Pancreas (tissue), 10 donors: ENCODE results near the gene CDX1. TPM values are rescaled to one million over a fixed set of nuclear protein-coding genes. Genes with fewer than 3 reads are reported as not detected.

Experiments used
- ATAC-seq, 4 donors: fragments of 200-7000 bp; cut with Tn5 transposase; one replicate each; pipeline versions ENCODE4 v1.8.0 to v1.9.1; 2020; ENCODE audit warnings: mild to moderate bottlenecking in 4 of 4, moderate library complexity in 4 of 4
- DNase-seq, 6 donors: peaks; one replicate each; pipeline ENCODE4 v3.0.0-alpha.2; 2020
- FAIRE-seq: peaks from 2 replicates; lab custom pipeline; 2012; peaks lifted over from hg19 to GRCh38; lab: Jason Lieb, UNC
- H3K27ac ChIP-seq, 4 donors: fragments of 200-600 bp; sonication (generic); 1 replicate in 3 of 4; 2 replicates in 1 of 4; pipeline versions ENCODE4 v1.5.0 to v1.8.0; 2020
- H3K27me3 ChIP-seq, 4 donors: fragments of 200-600 bp; one replicate each; pipeline ENCODE4 v1.8.0; 2021
- H3K36me3 ChIP-seq, 3 donors: fragments of 200-600 bp; sonication (generic) in 1 of 3; one replicate each; pipeline versions ENCODE4 v1.5.0 to v1.8.0; 2020 to 2021
- H3K4me1 ChIP-seq, 3 donors: fragments of 200-600 bp; one replicate each; pipeline ENCODE4 v1.8.0; 2021
- H3K4me3 ChIP-seq, 4 donors: fragments of 200-600 bp; sonication (generic) in 2 of 4; one replicate each; pipeline versions ENCODE4 v1.5.0 to v1.8.0; 2020 to 2021
- H3K9me3 ChIP-seq, 4 donors: fragments of 200-600 bp; one replicate each; pipeline ENCODE4 v1.8.0; 2021
- CTCF ChIP-seq, 4 donors: fragments of 200-600 bp; sonication (generic) in 3 of 4; IDR thresholded peaks; one replicate each; pipeline versions ENCODE4 v1.5.0 to v1.8.0; 2021; ENCODE audit warnings: antibody characterized with exemption in 4 of 4
- WGBS, 2 donors: extraction: QIAGEN DNeasy Blood & Tissue Kit; methylation state at CpG; one replicate each; pipeline ENCODE4 v1.1.7; 2013; 5-methylcytosine and 5-hydroxymethylcytosine counted together
- intact Hi-C, 3 donors: fragments of 100-400 bp; cut with DNase I; formaldehyde crosslinking; loops; one replicate each; pipeline versions ENCODE4 v1.11.1 to v1.14.2; 2022
- polyA plus RNA-seq, 2 donors: library from polyadenylated mRNA; stranded (reverse); fragments of 200-250 nt; gene quantifications; one replicate each; pipeline ENCODE4 v1.2.3, GENCODE V29; 2013
- total RNA-seq, 6 donors: library from RNA; stranded (reverse); fragmentation: NEBNext Ultra II Directional in 4 of 6; extraction: Animal tissue kit (Norgen Biotek cat#: 25700) in 4 of 6; gene quantifications; one replicate each; pipeline versions ENCODE4 v1.2.1 to v1.2.4, GENCODE V29; 2021 to 2023
- donor health status: healthy with polysubstance abuse.
- donor health status: DM: no; HTN: no; CAD: no; lungs with moderate emphysema.
- donor health status: DM: no; HTN: no; CAD: no.
- donor health status: control.
- donor health status: control.
- donor health status: Bipolar disorder and iron deficiency.
- donor health status: DM: yes; HTN: yes; CAD: no.
- donor health status: DM: no; HTN: no; CAD: no.
- donor health status: DM: no; HTN: no; CAD: no.
- donor health status: DM: yes; HTN: yes; CAD: no.

CDX1 gene
- total and polyA plus RNA-seq, 8 donors: 0.13 to 0.19 (median 0.16) TPM; not detected in 5

GRCh38 chr5:150125334-150125733 is 41.2 kb upstream of the CDX1 start:
- Histone ChIP-seq H3K9me3 (no peaks in the 10 kb centered on the region), H3K36me3 (no peaks in the 10 kb centered on the region), H3K4me1 (no peaks in the 10 kb centered on the region), H3K27ac (no peak overlapping the region), H3K4me3 (no peak overlapping the region), H3K27me3 (no peaks in the 10 kb centered on the region)
- FAIRE-seq (no peak), ATAC-seq (no peak), DNase-seq (no peak)
- intact Hi-C loops: loop anchor here in 1 of 3 donors (10.0 kb wide), 1 partner anchor 219 kb away; no protein-coding TSS in a partner anchor
- 84 to 92% methylated on average over 10 of the region's 10 CpGs for WGBS, 2 donors
- no peak for TF ChIP-seq CTCF (IDR thresholded peaks at IDR 0.05)

GRCh38 chr5:150126199-150126920 is 40.2 kb upstream of the CDX1 start:
- no peaks in the 10 kb centered on the region for H3K36me3 ChIP-seq
- FAIRE-seq: no peak
- H3K4me3 ChIP-seq: no peak overlapping the region
- H3K27ac ChIP-seq: no peak overlapping the region
- no peak for TF ChIP-seq CTCF (IDR thresholded peaks at IDR 0.05)
- intact Hi-C loops: loop anchor here in 1 of 3 donors (10.0 kb wide), 1 partner anchor 218 kb away; no protein-coding TSS in a partner anchor
- DNase-seq: no peak
- WGBS, 2 donors: 78 to 86% methylated on average over 10 of the region's 10 CpGs
- no peak for ATAC-seq
- no peaks in the 10 kb centered on the region for H3K4me1 ChIP-seq
- no peaks in the 10 kb centered on the region for H3K27me3 ChIP-seq
- no peaks in the 10 kb centered on the region for H3K9me3 ChIP-seq

GRCh38 chr5:150126921-150127265 is 39.7 kb upstream of the CDX1 start:
- Histone ChIP-seq H3K27me3 (no peaks in the 10 kb centered on the region), H3K4me3 (no peak overlapping the region), H3K4me1 (no peaks in the 10 kb centered on the region), H3K9me3 (no peaks in the 10 kb centered on the region), H3K36me3 (no peaks in the 10 kb centered on the region), H3K27ac (no peak overlapping the region)
- no peak for TF ChIP-seq CTCF (IDR thresholded peaks at IDR 0.05)
- DNase-seq: no peak
- no peak for ATAC-seq
- FAIRE-seq: no peak
- intact Hi-C loops: loop anchor here in 1 of 3 donors (10.0 kb wide), 1 partner anchor 218 kb away; no protein-coding TSS in a partner anchor
- WGBS, 2 donors: 71 to 76% methylated on average over 5 to 6 of the region's 6 CpGs

GRCh38 chr5:150129454-150129812 is 37.1 kb upstream of the CDX1 start:
- Histone ChIP-seq H3K4me3 (peak overlapping the region in 2 of 4 donors; percentile 4 to 11), H3K9me3 (no peaks in the 10 kb centered on the region), H3K4me1 (no peaks in the 10 kb centered on the region), H3K27me3 (no peaks in the 10 kb centered on the region), H3K27ac (no peak overlapping the region), H3K36me3 (no peaks in the 10 kb centered on the region)
- no peak for TF ChIP-seq CTCF (IDR thresholded peaks at IDR 0.05)
- FAIRE-seq (no peak), DNase-seq (no peak), ATAC-seq (no peak)
- intact Hi-C loops: loop anchor here in 1 of 3 donors (10.0 kb wide), 1 partner anchor 215 kb away; no protein-coding TSS in a partner anchor
- WGBS, 2 donors: 37 to 44% methylated on average over 8 of the region's 8 CpGs
